GM04503 (cell line): Measurements from ENCODE around the gene SUPT5H.
A peak's percentile ranks its signal among the peaks of the same experiment; 100 is the strongest.
"Not testable (repeated sequence)": the region's sequence is repeated elsewhere in the genome, so short reads cannot be mapped to it uniquely, and the experiment has no call there.

ENCODE experiments used
- DNase-seq: peaks from one replicate; pipeline ENCODE4 v3.0.0-alpha.2; 2012; ENCODE audit warnings: low read depth

SUPT5H gene

GRCh38 chr19:39425744-39426143, 19.6 kb upstream of the SUPT5H start:
- DNase-seq = no peak

GRCh38 chr19:39426170-39426569, 19.2 kb upstream of the SUPT5H start:
- DNase-seq = no peak

- DNase-seq = no peak
Measured at GRCh38 chr19:39427707-39428106, 17.7 kb upstream of the SUPT5H start.

GRCh38 chr19:39428283-39429112, 16.9 kb upstream of the SUPT5H start:
- no peak for DNase-seq

- no peak for DNase-seq
Measured at GRCh38 chr19:39430675-39431593, 14.4 kb upstream of the SUPT5H start.

GRCh38 chr19:39432677-39433025, 12.7 kb upstream of the SUPT5H start:
- DNase-seq = no peak

- DNase-seq = no peak
Measured at GRCh38 chr19:39433480-39434079, 11.8 kb upstream of the SUPT5H start.

GRCh38 chr19:39434123-39435076, 11.0 kb upstream of the SUPT5H start:
- DNase-seq = no peak

- peak; percentile 69 for DNase-seq
Measured at GRCh38 chr19:39435499-39436349, 9.7 kb upstream of the SUPT5H start, which contains the start of gene RPS16. RPS16 (minus strand) TSS chr19:39435949; CDS start chr19:39435895, 54 bp downstream.

- no peak for DNase-seq
Measured at GRCh38 chr19:39436350-39436716, 9.0 kb upstream of the SUPT5H start.

GRCh38 chr19:39438270-39438934, 7.0 kb upstream of the SUPT5H start:
- no peak for DNase-seq

- no peak for DNase-seq
Measured at GRCh38 chr19:39444598-39445195, 685 bp upstream of the SUPT5H start.

GRCh38 chr19:39446365-39447084, 1.1 kb downstream of the SUPT5H start:
- no peak for DNase-seq

- no peak for DNase-seq
Measured at GRCh38 chr19:39448271-39448670, 2.9 kb downstream of the SUPT5H start.

GRCh38 chr19:39449116-39449797, 3.9 kb downstream of the SUPT5H start:
- DNase-seq = no peak

- DNase-seq = not testable (repeated sequence)
Measured at GRCh38 chr19:39451257-39451656, 5.9 kb downstream of the SUPT5H start.

GRCh38 chr19:39463403-39463802, 18.0 kb downstream of the SUPT5H start:
- no peak for DNase-seq
